HG03520 (cell line): ENCODE results near the gene CGNL1.

Source experiments
- ATAC-seq: cut with Tn5 transposase; IDR thresholded peaks from one replicate; pipeline ENCODE4 v1.9.1; 2021; ENCODE audit warnings: mild to moderate bottlenecking, moderate library complexity; ENCODE audit not compliant: unreplicated experiment

CGNL1 gene

GRCh38 chr15:57592426-57592825, 216.1 kb downstream of the CGNL1 start:
- no peak for ATAC-seq

- ATAC-seq: no peak
Measured at GRCh38 chr15:57592836-57593420, 216.6 kb downstream of the CGNL1 start.

DNA sequence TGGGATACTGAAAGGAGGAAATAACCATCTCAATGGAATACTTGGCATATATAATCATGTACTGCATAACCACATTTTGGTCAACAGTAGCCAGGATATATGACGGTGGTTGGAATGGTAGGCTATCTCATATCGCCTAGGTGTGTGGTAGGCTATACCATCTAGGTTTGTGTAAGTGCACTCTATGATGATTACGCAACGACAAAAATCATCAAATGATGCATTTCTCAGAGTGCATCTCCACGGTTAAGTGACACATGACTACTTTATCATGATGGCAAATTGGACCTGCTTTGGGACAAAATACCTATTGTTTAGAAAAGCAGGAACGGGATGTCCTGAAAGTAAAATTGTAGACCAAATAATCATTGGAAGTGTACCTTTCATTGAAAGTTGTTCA, 218.2 kb downstream of the CGNL1 start:
- ATAC-seq: no peak

GRCh38 chr15:57595011-57595866, 218.9 kb downstream of the CGNL1 start:
- ATAC-seq: no peak

DNA sequence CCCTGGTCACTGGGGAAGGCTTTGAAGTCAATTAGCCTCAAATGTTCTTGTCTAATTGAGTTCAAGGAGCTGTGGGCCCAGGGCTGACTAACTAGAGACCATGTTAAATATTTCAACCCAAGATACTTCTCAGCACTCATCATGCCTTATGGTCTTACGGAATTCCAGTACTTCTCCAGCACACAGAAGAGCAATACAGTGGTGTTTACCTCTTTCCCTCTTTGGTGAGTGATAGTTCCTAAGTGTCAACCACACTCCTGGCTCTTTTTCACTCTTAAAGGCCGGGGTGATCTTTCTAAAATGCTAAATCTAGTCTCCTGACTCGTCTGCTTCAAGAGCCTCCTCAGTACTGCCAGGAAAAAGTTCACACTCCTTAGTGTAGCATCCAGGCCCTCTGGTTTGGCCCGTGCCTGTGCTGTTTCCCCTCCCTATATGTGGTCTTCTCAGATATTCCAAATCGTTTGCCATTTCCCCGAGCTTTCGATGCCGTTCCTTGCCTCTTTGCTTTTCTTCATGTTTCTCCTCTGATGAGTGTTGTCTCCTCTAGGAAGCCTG, 220.1 kb downstream of the CGNL1 start:
- ATAC-seq: no peak

DNA sequence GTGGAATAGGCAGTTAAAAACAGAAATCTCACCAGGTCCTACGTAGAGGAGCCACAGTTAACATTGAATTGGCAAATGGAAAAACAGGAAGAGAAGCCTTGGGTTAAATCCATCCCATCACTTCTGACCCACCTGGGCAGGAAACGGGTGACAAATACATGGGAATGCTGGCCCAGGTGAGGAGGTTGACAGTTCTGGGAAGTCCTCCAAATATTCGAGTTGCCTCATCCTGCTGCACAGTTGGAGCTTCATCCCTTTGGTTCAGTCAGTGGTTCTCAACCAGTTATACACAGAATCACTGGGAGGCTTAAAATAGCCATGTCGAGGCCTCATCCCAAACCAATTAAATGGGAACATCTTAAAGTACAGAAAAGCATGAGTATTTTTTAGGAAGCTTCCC, 220.7 kb downstream of the CGNL1 start:
- no peak for ATAC-seq

DNA sequence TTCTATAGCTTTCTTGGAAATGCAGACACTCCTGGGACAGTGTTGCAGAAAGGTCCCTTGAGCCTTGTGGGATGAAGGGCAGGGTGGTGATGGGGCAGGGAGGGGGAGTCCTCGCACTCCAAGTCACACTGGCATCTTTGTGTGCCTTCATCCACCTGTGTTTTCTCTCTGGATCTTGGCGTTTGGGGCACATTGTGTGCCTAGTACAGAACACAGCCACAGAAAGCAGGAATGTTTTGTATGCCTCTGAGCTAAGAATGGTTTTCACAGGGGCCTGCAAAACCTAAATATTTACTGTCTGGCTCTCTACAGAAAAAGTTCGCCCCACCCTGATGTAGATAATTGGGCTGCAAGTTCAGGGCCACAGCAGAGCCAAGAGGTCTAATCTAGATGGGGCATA, 221.1 kb downstream of the CGNL1 start:
- ATAC-seq: no peak

DNA sequence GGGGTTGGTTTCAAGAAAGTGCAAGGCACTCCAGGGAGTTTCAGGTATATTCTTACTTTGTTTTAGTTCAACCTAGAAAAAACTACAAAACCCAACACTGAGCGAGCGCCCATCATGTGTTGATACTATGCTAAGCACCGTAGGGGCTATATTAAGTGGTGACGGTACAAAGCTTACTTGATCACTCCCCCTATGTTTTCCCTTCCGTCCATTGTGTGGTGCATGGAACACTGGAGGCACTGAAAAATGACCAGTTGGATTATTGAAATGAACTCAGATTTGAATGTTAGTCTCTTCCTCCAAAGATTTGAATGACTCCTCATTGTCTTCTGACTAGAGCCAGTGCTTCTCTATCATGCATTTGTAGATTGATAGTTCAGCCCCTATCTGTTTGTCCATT, 222.0 kb downstream of the CGNL1 start:
- ATAC-seq: no peak

DNA sequence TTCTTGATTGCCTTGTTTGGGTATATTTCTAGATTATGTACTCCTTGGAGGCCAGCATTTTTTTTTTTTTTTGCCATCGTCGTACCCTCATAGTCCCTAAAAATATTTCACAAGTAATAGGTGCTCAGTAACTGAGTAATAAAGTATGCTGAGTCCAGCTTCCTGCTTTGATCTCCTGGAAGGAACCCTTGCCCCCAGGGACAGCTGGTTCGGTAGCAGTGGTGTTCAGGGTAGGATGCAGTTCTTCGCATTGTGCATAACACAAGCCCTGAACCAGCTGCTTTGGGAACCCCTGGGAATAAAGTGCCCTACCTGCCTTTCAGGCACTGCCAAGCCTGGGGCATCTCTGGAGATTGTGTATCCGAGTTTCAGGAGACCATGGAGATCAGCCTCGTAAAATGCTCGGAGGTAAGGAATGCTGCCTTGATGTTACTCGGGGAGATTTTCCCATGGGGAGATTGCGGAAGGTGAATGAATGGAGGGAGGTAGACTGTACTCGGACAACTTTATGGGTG, 223.0 kb downstream of the CGNL1 start:
- no peak for ATAC-seq

DNA sequence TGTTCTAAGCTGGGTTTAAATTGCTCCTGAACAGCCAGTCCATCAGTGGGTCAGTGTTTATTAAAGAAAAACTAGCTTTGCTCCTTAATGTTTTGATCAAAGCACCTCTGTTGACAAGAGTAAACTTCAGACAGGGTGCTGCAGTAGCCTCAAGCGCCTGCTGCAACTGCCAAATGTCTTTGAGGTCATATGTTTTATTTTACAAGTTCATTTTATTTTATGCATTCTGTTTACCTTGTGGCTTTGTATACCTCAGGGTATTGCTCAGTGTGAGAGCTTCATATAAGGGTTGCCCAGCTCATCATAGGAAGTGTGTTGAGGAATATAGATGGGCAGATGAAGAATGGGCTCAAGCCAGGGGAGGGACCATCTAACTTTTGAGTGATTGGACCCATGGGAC, 223.9 kb downstream of the CGNL1 start:
- no peak for ATAC-seq
